ENCODE measurements around the gene TMX4. TPM values are rescaled to one million over a fixed set of nuclear protein-coding genes. Genes with fewer than 3 reads are reported as not detected.

TMX4 gene
- total and polyA plus RNA-seq, 2 of the 8 experiments (the other 6 are each of a cell fraction or from before 2014, with no cell fraction given): 2.1 to 7.8 TPM

DNA sequence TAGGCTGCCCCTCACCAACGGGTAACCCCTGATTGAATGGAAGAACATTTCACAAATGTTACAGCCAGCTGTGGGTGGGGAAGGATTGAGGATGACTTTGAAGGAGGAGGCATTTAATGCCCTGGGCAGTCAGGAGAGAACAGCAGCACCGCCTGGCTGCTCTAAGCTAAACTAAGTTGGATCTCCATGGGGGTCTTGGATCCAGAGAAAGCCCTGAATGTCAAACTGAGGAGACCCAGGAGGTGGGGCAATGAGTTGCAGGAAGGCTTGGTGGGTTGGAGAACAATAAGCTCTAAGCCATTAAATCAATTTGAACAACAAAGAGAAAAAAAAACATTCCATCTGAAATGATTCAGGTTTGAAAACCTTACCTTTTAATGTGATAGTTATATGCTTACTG is 35.4 kb downstream of the TMX4 start (continued):
- TF ChIP-seq NANOG (IDR thresholded peaks at IDR 0.05; ENCODE audit: insufficient read depth, low read depth, low read length, poor library complexity, severe bottlenecking) (peak; percentile 20), ASH2L (IDR thresholded peaks at IDR 0.05; ENCODE audit: low read length) (no peak), EZH2 (IDR thresholded peaks at IDR 0.05; ENCODE audit: low read depth, low read length, severe bottlenecking) (no peak), RNF2 (IDR thresholded peaks at IDR 0.05; ENCODE audit: borderline replicate concordance, low read depth, low read length, missing control alignments, poor library complexity, severe bottlenecking) (no peak)

All from H1 (cell line).